HEK293T (cell line): ENCODE measurements around the gene ELF1.

Experiments
- BHLHE40 ChIP-seq: fragments of 450-650 bp; IDR thresholded peaks from 2 replicates; pipeline ENCODE4 v1.6.1; 2016; ENCODE audit warnings: mild to moderate bottlenecking, moderate library complexity, borderline replicate concordance
- FOXA1 ChIP-seq: fragments of 450-650 bp; IDR thresholded peaks from 2 replicates; pipeline ENCODE4 v1.6.1; 2016; ENCODE audit warnings: mild to moderate bottlenecking
- FOXK2 ChIP-seq: fragments of 450-650 bp; IDR thresholded peaks from 2 replicates; pipeline ENCODE4 v1.6.1; 2016; ENCODE audit warnings: mild to moderate bottlenecking
- PKNOX1 ChIP-seq: fragments of 450-650 bp; IDR thresholded peaks from 2 replicates; pipeline ENCODE4 v1.6.1; 2016
- SP1 ChIP-seq: fragments of 450-650 bp; IDR thresholded peaks from 2 replicates; pipeline ENCODE4 v1.6.1; 2017
- TARDBP ChIP-seq: fragments of 450-650 bp; IDR thresholded peaks from 2 replicates; pipeline ENCODE4 v1.6.1; 2016

GRCh38 chr13:40910324-40911050 is 108.6 kb downstream of the ELF1 start:
- TF ChIP-seq BHLHE40 (no peak), PKNOX1 (no peak), SP1 (no peak), TARDBP (no peak), FOXA1 (no peak), FOXK2 (no peak)
